Measurements from ENCODE around the gene ATE1.

Gene ATE1

GRCh38 chr10:121891103-121891502 lies 36.7 kb downstream of the ATE1 start:
- Histone ChIP-seq H2AFZ (ENCODE audit: low read depth, low read length) (no peak overlapping the region), H3K9me3 (ENCODE audit: insufficient read depth, low read length) (no peaks in the 10 kb centered on the region), H3K27ac (ENCODE audit: low read length) (no peak overlapping the region), H3K9ac (ENCODE audit: low read length) (no peak overlapping the region), H3K4me2 (ENCODE audit: low read length) (no peak overlapping the region), H3K27me3 (ENCODE audit: low read depth, low read length) (no peaks in the 10 kb centered on the region), H3K4me1 (ENCODE audit: low read length) (no peaks in the 10 kb centered on the region), H3K36me3 (replicated peaks; ENCODE audit: low read depth, low read length) (no peaks in the 10 kb centered on the region), H3K4me3 (ENCODE audit: low read length) (no peak overlapping the region), H3K79me2 (ENCODE audit: low read length) (no peaks in the 10 kb centered on the region), H4K20me1 (ENCODE audit: insufficient read depth, low read length) (no peaks in the 10 kb centered on the region)
- no peak for TF ChIP-seq CTCF (IDR thresholded peaks at IDR 0.05; ENCODE audit: low read depth, low read length)
- TF ChIP-seq EZH2phosphoT487 (IDR thresholded peaks at IDR 0.05; ENCODE audit: low read depth), result no peak

DNA sequence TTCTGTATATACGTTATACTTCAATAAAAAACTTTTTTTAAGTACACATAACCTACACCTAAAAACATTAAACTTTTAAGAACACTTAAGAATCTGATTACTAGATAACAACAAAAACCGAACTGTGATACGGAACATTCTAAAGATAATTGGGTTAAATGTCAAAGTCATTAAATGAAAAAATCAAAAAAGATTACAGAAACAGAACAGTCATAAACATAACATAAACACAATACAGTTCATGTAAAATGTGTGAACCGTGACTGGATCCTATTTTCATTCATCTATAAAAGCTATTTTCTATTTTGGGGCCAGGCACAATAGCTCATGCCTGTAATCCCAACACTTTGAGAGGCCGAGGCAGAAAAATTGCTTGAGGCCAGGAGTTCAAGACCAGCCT lies 38.6 kb downstream of the ATE1 start:
- TF ChIP-seq EZH2phosphoT487 (IDR thresholded peaks at IDR 0.05; ENCODE audit: low read depth), result no peak
- TF ChIP-seq CTCF (IDR thresholded peaks at IDR 0.05; ENCODE audit: low read depth, low read length), result no peak
- H2AFZ ChIP-seq (ENCODE audit: low read depth, low read length), result no peak overlapping the region
- H4K20me1 ChIP-seq (ENCODE audit: insufficient read depth, low read length), result no peaks in the 10 kb centered on the region
- H3K27me3 ChIP-seq (ENCODE audit: low read depth, low read length), result no peaks in the 10 kb centered on the region
- H3K79me2 ChIP-seq (ENCODE audit: low read length), result no peaks in the 10 kb centered on the region
- H3K9ac ChIP-seq (ENCODE audit: low read length), result no peak overlapping the region
- H3K36me3 ChIP-seq (replicated peaks; ENCODE audit: low read depth, low read length), result no peaks in the 10 kb centered on the region
- no peak overlapping the region for H3K4me2 ChIP-seq (ENCODE audit: low read length)
- H3K4me1 ChIP-seq (ENCODE audit: low read length), result no peaks in the 10 kb centered on the region
- H3K27ac ChIP-seq (ENCODE audit: low read length), result no peak overlapping the region
- no peak overlapping the region for H3K4me3 ChIP-seq (ENCODE audit: low read length)
- H3K9me3 ChIP-seq (ENCODE audit: insufficient read depth, low read length), result no peaks in the 10 kb centered on the region

- peak; percentile 66 for TF ChIP-seq CTCF (IDR thresholded peaks at IDR 0.05; ENCODE audit: low read depth, low read length)
- TF ChIP-seq EZH2phosphoT487 (IDR thresholded peaks at IDR 0.05; ENCODE audit: low read depth), result no peak
- H3K9ac ChIP-seq (ENCODE audit: low read length), result no peak overlapping the region
These were observed 40.7 kb downstream of the ATE1 start for GRCh38 chr10:121886997-121887622.

GRCh38 chr10:121886181-121886580 lies 41.6 kb downstream of the ATE1 start:
- Histone ChIP-seq H3K4me2 (ENCODE audit: low read length) (no peak overlapping the region), H3K4me1 (ENCODE audit: low read length) (no peaks in the 10 kb centered on the region), H3K9ac (ENCODE audit: low read length) (no peak overlapping the region), H3K79me2 (ENCODE audit: low read length) (no peaks in the 10 kb centered on the region), H3K4me3 (ENCODE audit: low read length) (no peak overlapping the region), H3K9me3 (ENCODE audit: insufficient read depth, low read length) (no peaks in the 10 kb centered on the region), H3K27ac (ENCODE audit: low read length) (no peak overlapping the region), H3K27me3 (ENCODE audit: low read depth, low read length) (no peaks in the 10 kb centered on the region), H2AFZ (ENCODE audit: low read depth, low read length) (no peak overlapping the region), H4K20me1 (ENCODE audit: insufficient read depth, low read length) (no peaks in the 10 kb centered on the region), H3K36me3 (replicated peaks; ENCODE audit: low read depth, low read length) (no peaks in the 10 kb centered on the region)
- no peak for TF ChIP-seq EZH2phosphoT487 (IDR thresholded peaks at IDR 0.05; ENCODE audit: low read depth)
- TF ChIP-seq CTCF (IDR thresholded peaks at IDR 0.05; ENCODE audit: low read depth, low read length), result no peak

More at GRCh38 chr10:121886997-121887622, 40.7 kb downstream of the ATE1 start:
- Histone ChIP-seq H3K4me2 (ENCODE audit: low read length) (no peak overlapping the region), H3K4me1 (ENCODE audit: low read length) (no peaks in the 10 kb centered on the region), H3K27me3 (ENCODE audit: low read depth, low read length) (no peaks in the 10 kb centered on the region), H3K27ac (ENCODE audit: low read length) (no peak overlapping the region), H3K79me2 (ENCODE audit: low read length) (no peaks in the 10 kb centered on the region), H4K20me1 (ENCODE audit: insufficient read depth, low read length) (no peaks in the 10 kb centered on the region), H3K36me3 (replicated peaks; ENCODE audit: low read depth, low read length) (no peaks in the 10 kb centered on the region), H3K4me3 (ENCODE audit: low read length) (no peak overlapping the region), H3K9me3 (ENCODE audit: insufficient read depth, low read length) (no peaks in the 10 kb centered on the region), H2AFZ (ENCODE audit: low read depth, low read length) (no peak overlapping the region)
